HCEC 1CT (cell line): ENCODE results near the gene ING1.
"Not testable (repeated sequence)": the region's sequence is repeated elsewhere in the genome, so short reads cannot be mapped to it uniquely, and the experiment has no call there.

Experiments
- DNase-seq: peaks from one replicate; pipeline ENCODE4 v3.0.0-alpha.2; 2017

Gene ING1

GRCh38 chr13:110719036-110719710 is 5.7 kb downstream of the ING1 start:
- DNase-seq: no peak

- DNase-seq: no peak
These were observed 9.5 kb downstream of the ING1 start for GRCh38 chr13:110722971-110723370.

GRCh38 chr13:110723598-110723997 is 10.1 kb downstream of the ING1 start:
- no peak for DNase-seq

- not testable (repeated sequence) for DNase-seq
These were observed 12.7 kb downstream of the ING1 start for GRCh38 chr13:110726153-110726552.

GRCh38 chr13:110726726-110727125 is 13.2 kb downstream of the ING1 start:
- DNase-seq: no peak

GRCh38 chr13:110731072-110731471 is 17.6 kb downstream of the ING1 start:
- DNase-seq: no peak

GRCh38 chr13:110734561-110734960 is 21.1 kb downstream of the ING1 start:
- DNase-seq: no peak

GRCh38 chr13:110737555-110737954 is 24.1 kb downstream of the ING1 start:
- no peak for DNase-seq

GRCh38 chr13:110743687-110744086 is 30.2 kb downstream of the ING1 start:
- no peak for DNase-seq

- peak; percentile 36 for DNase-seq
These were observed 32.9 kb downstream of the ING1 start for GRCh38 chr13:110746438-110746837.

GRCh38 chr13:110748271-110748670 is 34.8 kb downstream of the ING1 start:
- no peak for DNase-seq

- peak; percentile 11 for DNase-seq
These were observed 42.7 kb downstream of the ING1 start for GRCh38 chr13:110756219-110756631.

GRCh38 chr13:110757296-110757695 is 43.8 kb downstream of the ING1 start:
- DNase-seq: no peak

GRCh38 chr13:110758195-110758805 is 44.8 kb downstream of the ING1 start:
- DNase-seq: peak; percentile 34

- peak; percentile 70 for DNase-seq
These were observed 46.2 kb downstream of the ING1 start for GRCh38 chr13:110759710-110760109.

- no peak for DNase-seq
These were observed 47.1 kb downstream of the ING1 start for GRCh38 chr13:110760611-110761010.

GRCh38 chr13:110766671-110767430 is 53.4 kb downstream of the ING1 start:
- no peak for DNase-seq

GRCh38 chr13:110767476-110767875 is 54.0 kb downstream of the ING1 start:
- no peak for DNase-seq

GRCh38 chr13:110769097-110769496 is 55.6 kb downstream of the ING1 start:
- DNase-seq: no peak

GRCh38 chr13:110770678-110771077 is 57.2 kb downstream of the ING1 start:
- DNase-seq: no peak

- no peak for DNase-seq
These were observed 57.7 kb downstream of the ING1 start for GRCh38 chr13:110771194-110771593.

GRCh38 chr13:110772091-110772984 is 58.8 kb downstream of the ING1 start:
- no peak for DNase-seq
